Kidney (tissue), 14 donors: ENCODE results near the gene ORMDL2. TPM values are rescaled to one million over a fixed set of nuclear protein-coding genes. Genes with fewer than 3 reads are reported as not detected.

Source experiments
- DNase-seq, 5 donors: peaks; one replicate each; pipeline ENCODE4 v3.0.0-alpha.2; 2013 to 2020
- FAIRE-seq: peaks from 2 replicates; lab custom pipeline; 2012; peaks lifted over from hg19 to GRCh38; lab: Jason Lieb, UNC
- H3K27ac ChIP-seq, 2 donors: one replicate each; pipeline ENCODE4 v1.7.0; 2013; ENCODE audit warnings: low read depth in 2 of 2, low read length in 2 of 2, inconsistent platforms in 1 of 2
- H3K27me3 ChIP-seq: one replicate; pipeline ENCODE4 v1.7.1; 2013; ENCODE audit warnings: low read length, inconsistent platforms; ENCODE audit not compliant: control insufficient read depth, insufficient read depth
- H3K36me3 ChIP-seq, 3 donors: one replicate each; pipeline versions ENCODE4 v1.7.0 to v1.7.1; 2013; ENCODE audit warnings: low read length in 3 of 3, control low read depth in 1 of 3, inconsistent platforms in 1 of 3; ENCODE audit not compliant: insufficient read depth in 3 of 3, control insufficient read depth in 2 of 3
- H3K4me1 ChIP-seq, 3 donors: one replicate each; pipeline versions ENCODE4 v1.7.0 to v1.7.1; 2013; ENCODE audit warnings: low read length in 3 of 3, inconsistent platforms in 1 of 3, low read depth in 1 of 3; ENCODE audit not compliant: control insufficient read depth in 2 of 3, insufficient read depth in 2 of 3
- H3K4me3 ChIP-seq, 3 donors: one replicate each; pipeline versions ENCODE4 v1.7.0 to v1.8.1; 2013; ENCODE audit warnings: low read length in 3 of 3, control low read depth in 1 of 3, inconsistent platforms in 1 of 3
- H3K9ac ChIP-seq, 3 donors: one replicate each; pipeline versions ENCODE4 v1.7.0 to v1.7.1; 2013; ENCODE audit warnings: low read length in 3 of 3, control low read depth in 1 of 3, inconsistent platforms in 1 of 3
- H3K9me3 ChIP-seq, 3 donors: one replicate each; pipeline versions ENCODE4 v1.7.0 to v1.7.1; 2013; ENCODE audit warnings: low read length in 3 of 3, control low read depth in 1 of 3, inconsistent platforms in 1 of 3; ENCODE audit not compliant: control insufficient read depth in 2 of 3, insufficient read depth in 1 of 3
- intact Hi-C: fragments of 100-400 bp; cut with DNase I; formaldehyde crosslinking; loops from one replicate; pipeline ENCODE4 v1.11.1; 2022
- polyA plus RNA-seq: library from polyadenylated mRNA; stranded (reverse); fragments of 350-450 nt; fragmentation: Illumina TruSeq; extraction: RNeasy Lipid Tissue Mini Kit (QIAGEN cat#74804); gene quantifications from one replicate; pipeline ENCODE4 v1.2.3, GENCODE V29; 2014; ENCODE audit warnings: low read depth, low replicate concordance; ENCODE audit not compliant: insufficient read depth
- total RNA-seq: library from RNA; stranded (reverse); fragmentation: NEBNext Ultra II Directional; extraction: Animal tissue kit (Norgen Biotek cat#: 25700); gene quantifications from one replicate; pipeline ENCODE4 v1.2.1, GENCODE V29; 2021
- TF ChIP-seq, protein P1 (sequence below): IDR thresholded peaks from 3 replicates; pipeline ENCODE4 v1.5.1; 2012; ENCODE audit warnings: mild to moderate bottlenecking, moderate library complexity, borderline replicate concordance; ENCODE audit not compliant: insufficient read depth; ENCODE audit errors: extremely low read depth
- donor health status: control.
- donor health status: control.
- donor health status: control.
- donor health status: control.
- donor health status: control.
- donor health status: DM: yes; HTN: yes; CAD: no.
- donor health status: Normal renal cell carcinoma (clear cell type).

ORMDL2 gene
- total and polyA plus RNA-seq, 2 donors from 2014 or later: 51.2 to 75.9 TPM

DNA sequence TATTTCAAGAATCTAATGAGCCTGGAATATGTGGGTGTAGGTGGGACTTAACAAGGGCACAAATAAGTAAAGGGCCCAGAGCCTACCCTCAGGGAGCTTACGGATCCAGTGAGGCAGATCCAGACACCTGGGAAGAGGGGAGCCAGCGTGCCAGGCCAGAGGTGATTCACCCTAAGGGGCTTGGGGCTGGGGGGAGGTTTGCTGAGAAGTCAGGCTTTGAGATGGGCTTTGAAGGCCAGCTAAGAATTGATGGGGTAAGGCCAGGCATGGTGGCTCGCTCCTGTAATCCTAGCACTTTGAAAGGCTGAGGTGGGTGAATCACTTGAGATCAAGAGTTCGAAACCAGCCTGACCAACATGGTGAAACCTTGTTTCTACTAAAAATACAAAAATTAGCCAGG, 25.6 kb downstream of the ORMDL2 start:
- Histone ChIP-seq H3K9me3 (no peaks in the 10 kb centered on the region), H3K9ac (no peak overlapping the region), H3K36me3 (no peaks in the 10 kb centered on the region), H3K27ac (no peak overlapping the region), H3K4me1 (peaks cover 0 to 3% (median 0%) of the 10 kb centered on the region in 3 donors), H3K4me3 (no peak overlapping the region), H3K27me3 (no peaks in the 10 kb centered on the region)
- intact Hi-C loops: no loop called here
- FAIRE-seq (no peak), DNase-seq (no peak)
- TF ChIP-seq, protein P1, sequence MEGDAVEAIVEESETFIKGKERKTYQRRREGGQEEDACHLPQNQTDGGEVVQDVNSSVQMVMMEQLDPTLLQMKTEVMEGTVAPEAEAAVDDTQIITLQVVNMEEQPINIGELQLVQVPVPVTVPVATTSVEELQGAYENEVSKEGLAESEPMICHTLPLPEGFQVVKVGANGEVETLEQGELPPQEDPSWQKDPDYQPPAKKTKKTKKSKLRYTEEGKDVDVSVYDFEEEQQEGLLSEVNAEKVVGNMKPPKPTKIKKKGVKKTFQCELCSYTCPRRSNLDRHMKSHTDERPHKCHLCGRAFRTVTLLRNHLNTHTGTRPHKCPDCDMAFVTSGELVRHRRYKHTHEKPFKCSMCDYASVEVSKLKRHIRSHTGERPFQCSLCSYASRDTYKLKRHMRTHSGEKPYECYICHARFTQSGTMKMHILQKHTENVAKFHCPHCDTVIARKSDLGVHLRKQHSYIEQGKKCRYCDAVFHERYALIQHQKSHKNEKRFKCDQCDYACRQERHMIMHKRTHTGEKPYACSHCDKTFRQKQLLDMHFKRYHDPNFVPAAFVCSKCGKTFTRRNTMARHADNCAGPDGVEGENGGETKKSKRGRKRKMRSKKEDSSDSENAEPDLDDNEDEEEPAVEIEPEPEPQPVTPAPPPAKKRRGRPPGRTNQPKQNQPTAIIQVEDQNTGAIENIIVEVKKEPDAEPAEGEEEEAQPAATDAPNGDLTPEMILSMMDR: no peak

DNA sequence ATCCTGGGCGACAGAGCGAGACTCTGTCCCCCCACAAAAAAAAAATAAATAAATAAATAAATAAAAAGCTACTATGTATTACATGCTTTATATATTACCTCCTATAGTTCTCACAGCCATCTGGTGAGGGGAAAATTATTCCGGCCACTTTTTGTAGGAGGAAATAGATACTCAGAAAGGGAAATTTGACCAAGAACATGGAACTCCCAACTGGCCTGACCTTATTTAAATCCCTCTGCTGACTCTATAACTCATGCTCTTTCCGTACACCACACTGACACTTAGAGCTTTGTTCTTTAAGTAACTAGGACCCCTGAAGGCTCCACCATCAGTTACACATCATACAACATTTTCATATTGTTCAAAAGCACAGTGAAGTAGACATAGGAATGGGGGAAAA, 27.1 kb downstream of the ORMDL2 start:
- TF ChIP-seq, protein P1: no peak
- Histone ChIP-seq H3K9me3 (no peaks in the 10 kb centered on the region), H3K27me3 (no peaks in the 10 kb centered on the region), H3K4me3 (no peak overlapping the region), H3K36me3 (no peaks in the 10 kb centered on the region), H3K27ac (no peak overlapping the region), H3K9ac (no peak overlapping the region), H3K4me1 (peaks cover 0 to 6% (median 0%) of the 10 kb centered on the region in 3 donors)
- DNase-seq (no peak), FAIRE-seq (no peak)
- intact Hi-C loops: no loop called here

- no peak overlapping the region for H3K4me3 ChIP-seq
- H3K9me3 ChIP-seq: no peaks in the 10 kb centered on the region
- H3K27ac ChIP-seq: no peak overlapping the region
- TF ChIP-seq, protein P1: no peak
- H3K4me1 ChIP-seq: peaks cover 0 to 6% (median 0%) of the 10 kb centered on the region in 3 donors
- intact Hi-C loops: no loop called here
- no peak for DNase-seq
- H3K9ac ChIP-seq: no peak overlapping the region
- H3K36me3 ChIP-seq: no peaks in the 10 kb centered on the region
- no peaks in the 10 kb centered on the region for H3K27me3 ChIP-seq
- no peak for FAIRE-seq
These were observed 27.5 kb downstream of the ORMDL2 start for GRCh38 chr12:55845361-55845760.
